Loucy (cell line): ENCODE data around the gene MPC1L.
"Not testable (repeated sequence)": the region's sequence is repeated elsewhere in the genome, so short reads cannot be mapped to it uniquely, and the experiment has no call there.

Experiments
- CTCF ChIP-seq: fragments of 200-600 bp; sonication (generic); conservative IDR thresholded peaks from 2 replicates; pipeline ENCODE4 v1.5.1; 2014; ENCODE audit warnings: mild to moderate bottlenecking, antibody characterized with exemption, low read length
- EZH2phosphoT487 ChIP-seq: fragments of 200-600 bp; IDR thresholded peaks from 2 replicates; pipeline ENCODE4 v1.6.1; 2018; ENCODE audit warnings: antibody characterized with exemption, mild to moderate bottlenecking, moderate library complexity, borderline replicate concordance

GRCh38 chrX:40589616-40590321, 33.5 kb upstream of the MPC1L start:
- not testable (repeated sequence) for TF ChIP-seq CTCF, EZH2phosphoT487
